Retinal pigment epithelial cell (primary cell): ENCODE measurements around the gene DCBLD1.

Experiments used
- DNase-seq: peaks from one replicate; pipeline ENCODE4 v3.0.0-alpha.2; 2010; ENCODE audit warnings: low read depth
- H3K4me3 ChIP-seq: 2 replicates; pipeline ENCODE4 v1.5.1; 2011; ENCODE audit warnings: mild to moderate bottlenecking, low read length, control low read depth, moderate library complexity
- TF ChIP-seq, protein P1 (sequence below): conservative IDR thresholded peaks from 2 replicates; pipeline ENCODE4 v1.5.1; 2011; ENCODE audit warnings: low read depth, low read length, control low read depth, inconsistent platforms

The DCBLD1 gene

DNA sequence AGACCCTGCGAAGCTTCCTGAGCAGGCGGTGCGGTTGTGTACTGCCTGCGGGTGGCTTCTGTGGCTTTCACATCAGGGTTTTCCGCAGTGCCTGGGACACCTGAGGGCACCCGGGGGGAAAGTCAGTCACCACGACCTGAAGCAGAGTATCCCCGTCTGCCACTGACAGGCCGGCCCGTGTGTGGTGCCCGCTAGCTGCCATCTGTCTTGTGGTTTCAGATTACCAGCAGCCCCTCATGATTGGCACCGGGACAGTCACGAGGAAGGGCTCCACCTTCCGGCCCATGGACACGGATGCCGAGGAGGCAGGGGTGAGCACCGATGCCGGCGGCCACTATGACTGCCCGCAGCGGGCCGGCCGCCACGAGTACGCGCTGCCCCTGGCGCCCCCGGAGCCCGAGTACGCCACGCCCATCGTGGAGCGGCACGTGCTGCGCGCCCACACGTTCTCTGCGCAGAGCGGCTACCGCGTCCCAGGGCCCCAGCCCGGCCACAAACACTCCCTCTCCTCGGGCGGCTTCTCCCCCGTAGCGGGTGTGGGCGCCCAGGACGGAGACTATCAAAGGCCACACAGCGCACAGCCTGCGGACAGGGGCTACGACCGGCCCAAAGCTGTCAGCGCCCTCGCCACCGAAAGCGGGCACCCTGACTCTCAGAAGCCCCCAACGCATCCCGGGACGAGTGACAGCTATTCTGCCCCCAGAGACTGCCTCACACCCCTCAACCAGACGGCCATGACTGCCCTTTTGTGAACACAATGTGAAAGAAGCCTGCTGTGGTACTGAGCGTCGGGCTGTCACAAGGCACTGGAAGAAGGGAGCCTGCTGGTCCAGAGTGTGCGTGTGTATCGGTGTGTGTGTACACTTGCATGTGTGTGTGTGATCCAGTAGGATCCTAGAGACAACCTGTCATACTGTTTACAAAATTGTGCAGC is 65.5 kb downstream of the DCBLD1 start:
- peak; percentile 41 for DNase-seq
- TF ChIP-seq, protein P1, sequence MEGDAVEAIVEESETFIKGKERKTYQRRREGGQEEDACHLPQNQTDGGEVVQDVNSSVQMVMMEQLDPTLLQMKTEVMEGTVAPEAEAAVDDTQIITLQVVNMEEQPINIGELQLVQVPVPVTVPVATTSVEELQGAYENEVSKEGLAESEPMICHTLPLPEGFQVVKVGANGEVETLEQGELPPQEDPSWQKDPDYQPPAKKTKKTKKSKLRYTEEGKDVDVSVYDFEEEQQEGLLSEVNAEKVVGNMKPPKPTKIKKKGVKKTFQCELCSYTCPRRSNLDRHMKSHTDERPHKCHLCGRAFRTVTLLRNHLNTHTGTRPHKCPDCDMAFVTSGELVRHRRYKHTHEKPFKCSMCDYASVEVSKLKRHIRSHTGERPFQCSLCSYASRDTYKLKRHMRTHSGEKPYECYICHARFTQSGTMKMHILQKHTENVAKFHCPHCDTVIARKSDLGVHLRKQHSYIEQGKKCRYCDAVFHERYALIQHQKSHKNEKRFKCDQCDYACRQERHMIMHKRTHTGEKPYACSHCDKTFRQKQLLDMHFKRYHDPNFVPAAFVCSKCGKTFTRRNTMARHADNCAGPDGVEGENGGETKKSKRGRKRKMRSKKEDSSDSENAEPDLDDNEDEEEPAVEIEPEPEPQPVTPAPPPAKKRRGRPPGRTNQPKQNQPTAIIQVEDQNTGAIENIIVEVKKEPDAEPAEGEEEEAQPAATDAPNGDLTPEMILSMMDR = no peak
- H3K4me3 ChIP-seq = peak overlapping the region; percentile 61

DNA sequence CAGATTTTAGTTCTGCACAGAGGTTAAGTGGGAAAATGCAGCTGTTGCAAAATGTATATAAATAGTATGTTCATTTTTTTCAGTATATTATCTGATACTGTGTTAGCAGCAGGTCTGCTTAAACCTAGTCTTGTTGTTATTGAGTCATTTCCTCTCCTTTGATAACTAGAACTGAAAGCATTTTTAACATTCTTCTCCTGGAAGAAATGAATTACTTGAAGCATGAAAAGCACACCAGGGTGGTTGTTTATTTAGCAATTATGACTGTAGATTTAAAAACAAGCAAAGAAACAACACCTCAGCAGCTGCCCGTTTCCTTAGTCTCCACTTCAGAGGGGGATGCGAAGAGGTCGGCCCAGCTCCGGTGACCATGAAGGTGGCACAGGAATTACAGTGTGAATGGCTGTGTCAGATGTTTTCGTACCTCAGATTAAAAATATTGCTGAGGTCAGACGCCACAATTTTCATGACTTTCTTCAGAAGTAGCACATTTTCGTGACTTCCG is 66.4 kb downstream of the DCBLD1 start:
- H3K4me3 ChIP-seq = peak overlapping the region; percentile 61
- DNase-seq = peak; percentile 45
- TF ChIP-seq, protein P1 = no peak

DNA sequence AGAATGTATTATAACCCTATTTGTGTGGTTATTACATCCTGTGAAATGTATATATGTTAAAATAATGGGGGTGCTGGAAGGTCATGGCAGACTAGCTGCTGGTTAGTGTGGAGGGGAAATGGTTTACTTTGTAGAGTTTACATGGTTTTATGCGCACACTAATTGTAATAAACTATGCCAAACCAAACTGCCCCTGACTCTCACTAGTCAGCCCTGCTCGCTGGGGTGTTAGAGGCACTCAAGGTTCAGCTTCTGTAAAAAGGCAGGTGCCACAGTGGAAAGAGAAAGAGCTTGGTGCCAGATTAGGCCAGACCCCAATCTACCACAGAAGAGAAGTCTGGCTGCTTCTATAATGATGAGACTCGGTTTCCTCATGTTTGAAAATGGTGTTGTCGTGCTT is 67.1 kb downstream of the DCBLD1 start:
- H3K4me3 ChIP-seq = no peak overlapping the region

DNA sequence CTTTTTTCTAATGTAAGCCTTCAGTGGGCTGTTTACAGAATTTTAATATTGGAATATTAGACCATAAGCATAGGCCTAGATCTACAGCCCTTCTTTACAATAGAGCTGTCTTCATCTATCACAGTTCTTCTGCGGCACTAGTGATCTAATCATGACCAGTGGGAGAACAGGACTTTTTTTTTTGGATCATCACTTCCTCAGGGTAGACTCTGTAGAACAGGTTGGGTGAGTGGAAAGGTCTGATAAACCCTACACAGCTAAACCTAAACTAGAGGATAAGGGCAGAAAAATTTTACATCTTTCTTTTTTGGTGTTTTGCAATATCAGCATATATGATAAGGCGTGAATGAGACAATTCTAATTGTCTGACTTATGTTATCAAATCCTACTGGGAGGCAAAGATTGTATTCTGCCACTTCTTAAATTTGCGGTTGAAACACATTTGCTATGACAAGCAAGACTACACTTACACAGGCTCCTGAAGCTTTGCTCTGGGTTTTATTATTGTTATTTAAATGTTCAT is 67.7 kb downstream of the DCBLD1 start:
- no peak overlapping the region for H3K4me3 ChIP-seq
- no peak for DNase-seq
- TF ChIP-seq, protein P1 = no peak

More for the DNA sequence above, 67.1 kb downstream of the DCBLD1 start:
- DNase-seq = no peak
- TF ChIP-seq, protein P1 = no peak

DNA sequence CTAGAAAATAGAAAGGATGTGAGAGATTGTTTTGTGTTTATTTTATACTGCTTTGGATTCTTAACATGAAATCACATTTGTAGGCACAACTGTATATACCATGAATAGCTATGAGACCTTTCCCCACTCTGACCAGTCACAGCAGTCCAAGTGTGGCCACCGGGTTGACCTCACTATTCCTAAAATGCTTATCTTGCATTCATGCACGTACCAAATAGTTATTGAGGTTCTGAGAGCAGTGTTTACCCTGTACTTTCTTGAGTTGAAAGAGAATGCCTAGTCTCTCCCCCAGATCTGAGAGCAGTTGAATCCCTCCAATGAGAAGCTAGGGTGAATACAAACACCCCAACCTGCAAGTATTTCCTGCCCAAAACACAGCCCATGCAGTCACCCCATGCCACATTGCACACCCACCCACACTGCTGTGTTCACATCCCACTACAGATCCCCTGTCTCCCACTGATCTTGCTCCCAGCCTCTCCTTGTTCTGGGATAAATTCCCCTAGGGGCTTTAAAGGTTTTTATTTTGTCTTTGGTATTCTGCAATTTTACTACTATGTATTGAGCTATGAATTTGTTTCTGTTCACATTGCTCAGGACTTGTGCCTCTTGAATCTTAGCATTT is 68.3 kb downstream of the DCBLD1 start:
- TF ChIP-seq, protein P1 = no peak
- no peak for DNase-seq
- no peak overlapping the region for H3K4me3 ChIP-seq

DNA sequence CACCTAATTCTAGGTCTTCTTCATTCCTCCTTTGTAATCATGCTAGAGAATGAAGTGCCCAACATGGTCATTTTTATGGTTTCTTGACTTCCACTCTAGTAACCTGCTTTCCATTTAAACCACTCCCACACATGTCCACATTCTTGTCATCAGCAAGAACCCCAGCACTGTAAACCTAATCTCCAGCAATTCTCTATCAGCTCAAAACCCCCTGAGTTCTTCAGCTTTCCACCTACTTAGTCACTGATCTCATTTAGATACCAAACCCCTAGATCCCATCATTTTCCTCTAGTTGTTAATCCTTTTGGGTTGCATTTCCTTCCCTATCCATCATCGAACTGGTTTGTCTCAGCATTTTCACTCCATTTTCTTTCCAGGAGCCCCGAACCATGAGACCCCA is 70.1 kb downstream of the DCBLD1 start:
- TF ChIP-seq, protein P1 = no peak
- H3K4me3 ChIP-seq = no peak overlapping the region
- DNase-seq = no peak
